UCSD-AML1 (cell line): Measurements from ENCODE around the gene ZBTB49.

Source experiments
- DNase-seq: peaks from one replicate; lab custom pipeline; 2025; ENCODE audit not compliant: unreplicated experiment; lab: John Stamatoyannopoulos, UW

ZBTB49 gene

GRCh38 chr4:4277531-4277930 lies 12.5 kb upstream of the ZBTB49 start:
- DNase-seq: no peak

- DNase-seq: no peak
These were observed 8.3 kb upstream of the ZBTB49 start for GRCh38 chr4:4281787-4282186.

GRCh38 chr4:4284827-4285618 lies 5.0 kb upstream of the ZBTB49 start:
- no peak for DNase-seq

GRCh38 chr4:4288098-4288497 lies 2.0 kb upstream of the ZBTB49 start:
- DNase-seq: no peak

GRCh38 chr4:4289055-4289454 lies 996 bp upstream of the ZBTB49 start:
- no peak for DNase-seq

GRCh38 chr4:4289597-4289940 lies 482 bp upstream of the ZBTB49 start:
- no peak for DNase-seq

- DNase-seq: no peak
These were observed 3.2 kb downstream of the ZBTB49 start for GRCh38 chr4:4293279-4293678.

- no peak for DNase-seq
These were observed 6.3 kb downstream of the ZBTB49 start for GRCh38 chr4:4296283-4296846.

GRCh38 chr4:4299006-4299405 lies 9.0 kb downstream of the ZBTB49 start:
- no peak for DNase-seq

- DNase-seq: no peak
These were observed 11.9 kb downstream of the ZBTB49 start for GRCh38 chr4:4302001-4302400.

- no peak for DNase-seq
These were observed 12.4 kb downstream of the ZBTB49 start for GRCh38 chr4:4302416-4302815.

- DNase-seq: no peak
These were observed 16.9 kb downstream of the ZBTB49 start for GRCh38 chr4:4306920-4307319.

- DNase-seq: no peak
These were observed 18.9 kb downstream of the ZBTB49 start for GRCh38 chr4:4308800-4309441.

- DNase-seq: no peak
These were observed 21.1 kb downstream of the ZBTB49 start for GRCh38 chr4:4311193-4311592.

GRCh38 chr4:4315461-4316149 lies 25.6 kb downstream of the ZBTB49 start:
- no peak for DNase-seq

- DNase-seq: no peak
These were observed 26.1 kb downstream of the ZBTB49 start for GRCh38 chr4:4316150-4316495.

- DNase-seq: no peak
These were observed 27.6 kb downstream of the ZBTB49 start for GRCh38 chr4:4317496-4318232.

- DNase-seq: no peak
These were observed 30.5 kb downstream of the ZBTB49 start for GRCh38 chr4:4320528-4320927.

GRCh38 chr4:4320951-4321714 lies 31.1 kb downstream of the ZBTB49 start:
- DNase-seq: no peak

GRCh38 chr4:4321951-4322688 lies 32.1 kb downstream of the ZBTB49 start:
- DNase-seq: no peak
